Heart left ventricle (tissue), 16 donors: ENCODE data around the gene OSBPL9. TPM values are rescaled to one million over a fixed set of nuclear protein-coding genes. Genes with fewer than 3 reads are reported as not detected.

ENCODE experiments used
- ATAC-seq, 4 donors: fragments of 200-7000 bp; cut with Tn5 transposase; one replicate each; pipeline ENCODE4 v1.9.1; 2020 to 2022; ENCODE audit warnings: moderate library complexity in 4 of 4, mild to moderate bottlenecking in 3 of 4, moderate number of reproducible peaks in 1 of 4
- DNase-seq, 5 donors: peaks; one replicate each; pipeline ENCODE4 v3.0.0-alpha.2; 2020
- H3K27ac ChIP-seq, 12 donors: fragments of 200-600 bp; sonication (generic) in 4 of 12; one replicate each; pipeline versions ENCODE4 v1.5.0 to v1.8.0; 2016 to 2022; ENCODE audit warnings: mild to moderate bottlenecking in 2 of 12
- H3K27me3 ChIP-seq, 9 donors: fragments of 200-600 bp; sonication (generic) in 2 of 9; one replicate each; pipeline versions ENCODE4 v1.5.1 to v1.8.0; 2016 to 2022; ENCODE audit warnings: mild to moderate bottlenecking in 3 of 9
- H3K36me3 ChIP-seq, 9 donors: fragments of 200-600 bp; sonication (generic) in 2 of 9; one replicate each; pipeline versions ENCODE4 v1.5.0 to v1.8.0; 2018 to 2022; ENCODE audit warnings: mild to moderate bottlenecking in 2 of 9
- H3K4me1 ChIP-seq, 12 donors: fragments of 200-600 bp; sonication (generic) in 4 of 12; one replicate each; pipeline versions ENCODE4 v1.5.0 to v1.8.0; 2016 to 2022; ENCODE audit warnings: mild to moderate bottlenecking in 3 of 12
- H3K4me3 ChIP-seq, 12 donors: fragments of 200-600 bp; sonication (generic) in 4 of 12; one replicate each; pipeline versions ENCODE4 v1.5.0 to v1.8.0; 2017 to 2022; ENCODE audit warnings: mild to moderate bottlenecking in 9 of 12, moderate library complexity in 4 of 12
- H3K9me3 ChIP-seq, 12 donors: fragments of 200-600 bp; sonication (generic) in 4 of 12; one replicate each; pipeline versions ENCODE4 v1.5.0 to v1.8.0; 2016 to 2022; ENCODE audit warnings: mild to moderate bottlenecking in 1 of 12
- CTCF ChIP-seq, 12 donors: fragments of 200-600 bp; sonication (generic) in 4 of 12; IDR thresholded peaks; one replicate each; pipeline versions ENCODE4 v1.5.0 to v1.8.0; 2018 to 2022; ENCODE audit warnings: antibody characterized with exemption in 12 of 12, mild to moderate bottlenecking in 5 of 12
- POLR2A ChIP-seq, 2 donors: fragments of 450-650 bp; IDR thresholded peaks; one replicate each; pipeline ENCODE4 v1.6.1; 2017; ENCODE audit warnings: antibody characterized with exemption in 2 of 2, mild to moderate bottlenecking in 2 of 2, moderate library complexity in 2 of 2
- WGBS, 4 donors: extraction: QIAGEN DNeasy Blood & Tissue Kit in 2 of 4; methylation state at CpG; one replicate each; pipeline versions ENCODE4 v1.1.5 to v1.1.7; 2013 to 2018; 5-methylcytosine and 5-hydroxymethylcytosine counted together
- intact Hi-C, 10 donors: fragments of 100-400 bp; cut with DNase I; formaldehyde crosslinking; loops; one replicate each; pipeline versions ENCODE4 v1.11.1 to v1.14.2; 2022
- polyA plus RNA-seq, 2 donors: library from polyadenylated mRNA; stranded (reverse); fragments of 200-250 nt; gene quantifications; one replicate each; pipeline ENCODE4 v1.2.3, GENCODE V29; 2013
- total RNA-seq, 9 donors: library from RNA; depleted of rRNA in 2 of 9; stranded (reverse); fragments of >200 nt in 2 of 9; fragmentation: NEBNext Ultra II Directional in 3 of 9; extraction: Animal tissue kit (Norgen Biotek cat#: 25700) in 3 of 9; gene quantifications; one replicate each; pipeline versions ENCODE4 v1.1.0 to v1.2.4, GENCODE V29; 2016 to 2023
- donor health status: ischemic (EF 13 %, LVEDD 7.1; RV severe dilation, severe dysfunction).
- donor health status: healthy with polysubstance abuse.
- donor health status: DM: no; HTN: yes; CAD: no.
- donor health status: DM: no; HTN: no; CAD: no.
- donor health status: ischemic (EF 25% LVEDD 6.9; RV normal size, moderate dysfunction).
- donor health status: ischemic (EF 25% LVEDD 5.7; RV mildly dilated, moderate dysfunction).
- donor health status: healthy.
- donor health status: DM: yes; HTN: yes; CAD: no.
- donor health status: ischemic (EF 35%, LVEDD 5.7; RV mildly dilated, moderate dysfunction).
- donor health status: nonischemic (EF 11% LVEDD 7.7; RV severe dilation, severe dysfunction).
- donor health status: DM: yes; HTN: yes; CAD: no.
- donor health status: PGD.
- donor health status: ischemic (EF 29% LVEDD 5.4; RV normal size, mild dysfunction).
- donor health status: nonischemic (EF 23%, LVEDD 6.1; RV moderate dilation, normal function).

OSBPL9 gene
- total and polyA plus RNA-seq, 11 donors = 44.5 to 69.5 (median 52.5) TPM

- H3K4me1 ChIP-seq = peaks cover 8 to 87% (median 58%) of the 10 kb centered on the region in 12 donors
- peak; percentile 31 to 68 (median 53) for ATAC-seq
- H3K27me3 ChIP-seq = no peaks in the 10 kb centered on the region
- no peak for TF ChIP-seq POLR2A (IDR thresholded peaks at IDR 0.05)
- no peak for TF ChIP-seq CTCF (IDR thresholded peaks at IDR 0.05)
- DNase-seq = peak in 3 of 5 donors; percentile 42 to 57 (median 46)
- intact Hi-C loops = loop anchor here in 1 of 10 donors (5.0 kb wide), 1 partner anchor 150 kb away; no protein-coding TSS in a partner anchor
- no peaks in the 10 kb centered on the region for H3K36me3 ChIP-seq
- H3K9me3 ChIP-seq = no peaks in the 10 kb centered on the region
- peak overlapping the region in 8 of 12 donors; percentile 11 to 62 (median 41) for H3K27ac ChIP-seq
- H3K4me3 ChIP-seq = no peak overlapping the region
- 36 to 49% (median 43%) methylated on average over 2 of the region's 2 CpGs for WGBS, 4 donors
Observed at GRCh38 chr1:51622455-51622913, 5.6 kb downstream of the OSBPL9 start.

GRCh38 chr1:51623025-51623424 is 6.1 kb downstream of the OSBPL9 start:
- Histone ChIP-seq H3K4me3 (no peak overlapping the region), H3K36me3 (no peaks in the 10 kb centered on the region), H3K27ac (peak overlapping the region in 8 of 12 donors; percentile 11 to 62 (median 41)), H3K4me1 (peaks cover 8 to 82% (median 58%) of the 10 kb centered on the region in 12 donors), H3K27me3 (no peaks in the 10 kb centered on the region), H3K9me3 (no peaks in the 10 kb centered on the region)
- intact Hi-C loops = loop anchor here in 1 of 10 donors (5.0 kb wide), 1 partner anchor 149 kb away; no protein-coding TSS in a partner anchor
- ATAC-seq = no peak
- DNase-seq = no peak
- WGBS, 4 donors = 71 to 87% (median 83%) methylated on average over 2 of the region's 2 CpGs
- TF ChIP-seq POLR2A (IDR thresholded peaks at IDR 0.05) (no peak), CTCF (IDR thresholded peaks at IDR 0.05) (no peak)

- Histone ChIP-seq H3K4me3 (no peak overlapping the region), H3K9me3 (no peaks in the 10 kb centered on the region), H3K27me3 (no peaks in the 10 kb centered on the region), H3K36me3 (no peaks in the 10 kb centered on the region), H3K27ac (peak overlapping the region in 6 of 12 donors; percentile 11 to 62 (median 26)), H3K4me1 (peaks cover 8 to 82% (median 55%) of the 10 kb centered on the region in 12 donors)
- WGBS, 4 donors = 68 to 87% (median 73%) methylated on average over 1 of the region's 1 CpG
- intact Hi-C loops = loop anchor here in 1 of 10 donors (5.0 kb wide), 1 partner anchor 149 kb away; no protein-coding TSS in a partner anchor
- no peak for ATAC-seq
- no peak for DNase-seq
- TF ChIP-seq CTCF (IDR thresholded peaks at IDR 0.05) = no peak
- no peak for TF ChIP-seq POLR2A (IDR thresholded peaks at IDR 0.05)
Observed at GRCh38 chr1:51623450-51623849, 6.6 kb downstream of the OSBPL9 start.

GRCh38 chr1:51624855-51625254 is 8.0 kb downstream of the OSBPL9 start:
- no peaks in the 10 kb centered on the region for H3K9me3 ChIP-seq
- no peaks in the 10 kb centered on the region for H3K36me3 ChIP-seq
- H3K4me1 ChIP-seq = peaks cover 0 to 77% (median 43%) of the 10 kb centered on the region in 12 donors
- no peak for DNase-seq
- ATAC-seq = no peak
- H3K27ac ChIP-seq = peak overlapping the region in 4 of 12 donors; percentile 19 to 26 (median 22)
- intact Hi-C loops = loop anchor here in 4 of 10 donors (5.0 kb wide), 2 partner anchors 142 to 147 kb away; no protein-coding TSS in a partner anchor
- WGBS, 4 donors = 69 to 88% (median 83%) methylated on average over 1 of the region's 1 CpG
- H3K4me3 ChIP-seq = no peak overlapping the region
- TF ChIP-seq CTCF (IDR thresholded peaks at IDR 0.05) = no peak
- TF ChIP-seq POLR2A (IDR thresholded peaks at IDR 0.05) = no peak
- no peaks in the 10 kb centered on the region for H3K27me3 ChIP-seq
